Fibroblast of gingiva (primary cell): ENCODE data around the gene NPPB.

ENCODE experiments used
- DNase-seq: peaks from one replicate; pipeline ENCODE4 v3.0.0-alpha.2; 2011; ENCODE audit warnings: low read depth

The NPPB gene

DNA sequence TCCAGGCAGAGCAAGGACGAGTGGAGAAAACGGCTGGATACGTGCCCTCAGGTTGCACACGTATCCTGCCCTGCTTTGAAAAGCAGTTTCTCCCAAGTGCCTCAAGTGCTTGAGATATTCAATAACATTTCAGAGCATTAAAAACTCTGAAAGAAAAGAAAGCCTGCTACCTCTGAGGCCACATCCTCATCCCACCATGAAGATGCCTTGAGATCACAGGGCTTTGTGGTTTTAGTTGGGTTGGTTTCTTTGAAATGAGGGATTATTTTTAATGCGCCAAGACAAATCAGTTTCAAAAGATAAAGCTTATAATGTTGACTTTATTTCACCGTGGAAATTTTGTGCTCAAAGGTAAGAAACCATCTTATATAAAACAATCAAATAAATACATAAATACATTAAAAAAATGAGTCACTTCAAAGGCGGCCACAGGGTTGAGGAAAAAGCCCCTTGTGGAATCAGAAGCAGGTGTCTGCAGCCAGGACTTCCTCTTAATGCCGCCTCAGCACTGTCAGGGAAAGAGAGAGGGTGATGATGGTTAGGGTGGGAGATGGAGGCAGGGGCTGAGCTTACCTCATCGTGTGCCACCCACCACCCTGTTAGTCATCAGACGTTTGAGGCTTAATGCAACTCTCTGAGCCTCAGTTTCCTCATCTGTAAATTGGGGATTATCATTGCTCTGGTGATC lies 1.4 kb downstream of the NPPB start:
- no peak for DNase-seq

DNA sequence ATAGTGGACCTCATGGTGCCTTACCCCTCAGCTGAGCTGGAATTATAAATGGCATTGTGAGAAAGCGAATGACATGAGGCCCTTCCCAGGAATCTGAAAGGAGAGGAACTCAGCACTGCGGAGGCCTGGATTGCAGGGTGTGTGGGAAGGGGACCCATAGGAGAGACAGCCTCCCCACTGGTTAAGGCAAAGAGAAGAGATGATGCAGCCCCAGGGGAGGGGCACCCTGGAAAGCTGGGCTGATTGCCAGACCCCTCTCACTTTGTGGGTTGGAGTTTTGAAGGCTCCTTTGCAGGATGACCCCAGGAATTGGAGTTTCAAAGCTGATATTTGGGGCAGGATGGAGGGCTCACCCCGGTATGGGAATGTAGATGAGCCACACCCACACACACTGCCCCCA lies 2.0 kb downstream of the NPPB start:
- no peak for DNase-seq

GRCh38 chr1:11855430-11855829 lies 3.3 kb downstream of the NPPB start:
- DNase-seq, result no peak

DNA sequence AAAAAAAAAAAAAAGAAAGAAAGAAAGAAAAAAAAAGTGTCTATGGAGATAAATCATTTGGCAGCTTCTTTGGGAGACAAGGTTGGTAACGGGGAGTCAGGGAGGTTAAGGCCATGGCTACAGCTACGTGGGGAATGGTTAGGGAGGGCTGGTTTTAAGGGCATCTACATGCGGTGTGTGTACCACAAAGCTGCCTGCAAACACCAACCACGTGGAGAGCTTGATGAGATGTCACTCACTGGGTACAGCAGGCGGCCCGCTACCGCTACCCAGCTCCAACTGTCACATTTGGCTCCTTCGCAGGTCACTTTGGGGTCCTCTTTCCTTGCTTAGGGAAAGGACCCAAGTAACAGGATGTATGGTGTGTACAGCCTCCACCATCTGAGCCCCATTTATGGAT lies 4.2 kb downstream of the NPPB start:
- no peak for DNase-seq

DNA sequence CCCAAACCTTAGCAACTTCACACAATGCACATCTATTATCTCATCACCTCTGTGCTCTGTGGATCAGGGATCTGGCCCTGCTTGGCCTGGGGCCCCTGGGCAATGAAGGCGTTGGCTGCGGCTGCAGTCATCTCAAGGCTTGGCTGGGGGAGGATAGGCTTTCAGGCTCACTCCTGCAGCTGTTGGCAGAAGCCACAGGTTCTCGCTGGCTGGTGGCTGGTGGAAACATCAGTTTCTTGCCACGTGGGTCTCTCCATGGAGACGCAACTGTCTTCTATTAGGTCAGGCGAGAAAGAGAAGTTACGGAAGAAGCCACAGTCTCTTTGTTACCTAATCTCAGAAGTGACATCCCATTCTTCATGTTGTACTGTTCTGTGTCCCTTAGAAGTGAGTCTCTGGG lies 7.6 kb downstream of the NPPB start:
- peak; percentile 31 for DNase-seq

- DNase-seq, result no peak
Observed at GRCh38 chr1:11850156-11850555, 8.6 kb downstream of the NPPB start.

- no peak for DNase-seq
Observed at GRCh38 chr1:11848373-11848700, 10.4 kb downstream of the NPPB start.

- peak; percentile 19 for DNase-seq
Observed at GRCh38 chr1:11847667-11848372, 10.9 kb downstream of the NPPB start, which contains the start of gene NPPA. Gene NPPA (minus strand): TSS chr1:11847783. CDS start chr1:11847684, 99 bp downstream.

GRCh38 chr1:11845641-11846335 lies 13.0 kb downstream of the NPPB start:
- no peak for DNase-seq

DNA sequence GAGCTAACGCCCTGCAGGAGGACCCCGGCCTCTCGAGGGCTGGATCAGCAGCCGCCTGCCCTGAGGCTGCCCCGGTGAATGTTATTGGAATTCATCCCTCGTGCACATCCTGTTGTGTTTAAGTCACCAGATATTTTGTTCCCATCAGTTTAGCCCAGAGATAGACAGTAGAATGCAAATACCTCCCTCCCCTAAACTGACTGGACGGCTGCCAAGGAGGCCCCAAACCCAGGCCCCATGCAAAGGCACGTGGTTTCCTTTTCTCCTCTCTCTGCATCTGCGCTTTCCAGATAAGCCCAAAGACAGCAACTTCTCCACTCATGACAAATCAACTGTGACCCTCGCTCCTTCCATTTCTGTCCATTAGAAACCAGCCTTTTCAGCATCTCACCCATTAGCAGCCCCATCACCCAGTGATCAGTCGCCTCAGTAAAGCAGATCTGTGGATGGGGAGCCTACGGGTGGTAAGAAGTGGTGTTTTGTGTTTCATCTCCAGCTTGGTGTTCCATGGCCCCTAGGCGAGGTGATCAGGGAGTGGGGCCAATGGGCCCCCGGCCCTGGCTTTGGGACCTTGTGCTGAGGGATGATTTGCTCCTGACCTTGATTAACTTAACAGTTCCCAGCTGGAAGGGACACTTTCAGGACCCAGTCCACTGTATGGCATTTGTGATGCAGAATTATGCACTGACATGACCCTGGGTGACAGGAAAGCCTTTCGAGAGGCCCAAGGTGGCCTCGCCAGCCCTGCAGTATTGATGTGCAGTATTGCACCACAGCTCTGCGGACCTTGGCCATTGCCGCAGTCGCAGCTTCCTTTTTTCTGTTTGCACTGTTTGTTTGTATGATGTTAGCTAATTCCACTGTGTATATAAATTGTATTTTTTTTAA lies 16.3 kb downstream of the NPPB start:
- no peak for DNase-seq

DNA sequence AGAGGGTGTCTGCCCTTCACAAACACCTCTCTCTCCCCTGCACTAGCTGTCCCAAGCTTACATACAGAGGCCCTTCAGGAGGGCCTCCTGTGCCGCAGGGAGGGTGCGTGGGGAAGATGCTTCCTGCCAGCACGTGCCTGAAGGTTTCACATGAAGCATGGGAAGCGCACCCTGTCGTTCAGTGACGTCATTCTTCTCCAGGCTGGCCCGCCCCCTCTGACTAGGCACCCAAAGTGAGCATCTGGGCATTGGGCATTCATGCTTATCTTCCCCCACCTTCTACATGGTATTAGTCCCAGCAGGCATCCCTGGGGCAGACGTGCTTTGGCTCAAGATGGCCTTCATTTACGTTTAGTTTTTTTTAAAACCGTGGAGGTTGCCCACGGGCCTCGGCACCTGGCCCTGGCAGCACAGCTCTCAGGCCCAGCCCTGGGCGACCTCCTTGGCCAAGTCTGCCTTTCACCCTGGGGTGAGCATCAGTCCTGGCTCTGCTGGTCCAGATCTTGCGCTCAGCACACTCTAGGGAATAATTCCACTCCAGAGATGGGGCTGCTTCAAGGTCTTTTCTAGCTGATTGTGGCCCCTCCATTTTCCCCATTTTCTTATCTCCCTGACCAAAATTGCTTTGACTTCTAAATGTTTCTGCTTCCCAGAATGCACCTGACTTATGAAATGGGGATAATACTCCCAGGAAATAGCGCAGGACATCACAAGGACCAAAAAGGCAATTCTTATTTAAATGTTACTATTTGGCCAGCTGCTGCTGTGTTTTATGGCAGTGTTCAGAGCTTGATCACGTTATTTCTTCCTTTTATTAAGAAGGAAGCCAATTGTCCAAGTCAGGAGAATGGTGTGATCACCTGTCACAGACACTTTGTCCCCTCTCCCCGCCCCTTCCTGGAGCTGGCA lies 17.2 kb downstream of the NPPB start:
- DNase-seq, result no peak

DNA sequence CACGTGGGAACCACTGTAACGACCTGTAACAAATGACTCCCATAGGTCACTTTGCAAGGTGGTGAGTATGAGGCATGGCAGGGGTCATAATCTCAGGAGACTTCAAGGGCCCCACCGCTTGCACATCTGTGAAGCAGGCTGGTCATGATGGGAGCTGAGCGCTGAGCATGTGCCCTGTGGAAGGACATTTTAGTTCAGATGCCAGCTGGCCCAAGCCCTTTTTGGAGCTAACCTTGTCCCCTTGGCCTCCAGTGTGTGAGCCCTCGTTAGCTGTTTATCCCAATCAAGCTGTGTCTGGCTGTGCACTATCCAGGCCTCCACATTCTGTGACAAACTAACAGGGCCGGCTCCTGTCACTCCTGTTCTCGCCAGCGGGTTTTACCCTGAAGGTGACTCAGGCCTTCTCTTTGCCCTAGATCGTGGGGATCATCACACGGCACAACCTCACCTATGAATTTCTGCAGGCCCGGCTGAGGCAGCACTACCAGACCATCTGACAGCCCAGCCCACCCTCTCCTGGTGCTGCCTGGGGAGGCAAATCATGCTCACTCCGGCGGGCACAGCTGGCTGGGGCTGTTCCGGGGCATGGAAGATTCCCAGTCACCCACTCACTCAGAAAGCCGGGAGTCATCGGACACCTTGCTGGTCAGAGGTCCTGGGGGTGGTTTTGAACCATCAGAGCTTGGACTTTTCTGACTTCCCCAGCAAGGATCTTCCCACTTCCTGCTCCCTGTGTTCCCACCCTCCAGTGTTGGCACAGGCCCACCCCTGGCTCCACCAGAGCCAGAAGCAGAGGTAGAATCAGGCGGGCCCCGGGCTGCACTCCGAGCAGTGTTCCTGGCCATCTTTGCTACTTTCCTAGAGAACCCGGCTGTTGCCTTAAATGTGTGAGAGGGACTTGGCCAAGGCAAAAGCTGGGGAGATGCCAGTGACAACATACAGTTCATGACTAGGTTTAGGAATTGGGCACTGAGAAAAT lies 18.7 kb downstream of the NPPB start:
- no peak for DNase-seq

GRCh38 chr1:11838349-11839272 lies 20.1 kb downstream of the NPPB start:
- DNase-seq, result peak; percentile 39

DNA sequence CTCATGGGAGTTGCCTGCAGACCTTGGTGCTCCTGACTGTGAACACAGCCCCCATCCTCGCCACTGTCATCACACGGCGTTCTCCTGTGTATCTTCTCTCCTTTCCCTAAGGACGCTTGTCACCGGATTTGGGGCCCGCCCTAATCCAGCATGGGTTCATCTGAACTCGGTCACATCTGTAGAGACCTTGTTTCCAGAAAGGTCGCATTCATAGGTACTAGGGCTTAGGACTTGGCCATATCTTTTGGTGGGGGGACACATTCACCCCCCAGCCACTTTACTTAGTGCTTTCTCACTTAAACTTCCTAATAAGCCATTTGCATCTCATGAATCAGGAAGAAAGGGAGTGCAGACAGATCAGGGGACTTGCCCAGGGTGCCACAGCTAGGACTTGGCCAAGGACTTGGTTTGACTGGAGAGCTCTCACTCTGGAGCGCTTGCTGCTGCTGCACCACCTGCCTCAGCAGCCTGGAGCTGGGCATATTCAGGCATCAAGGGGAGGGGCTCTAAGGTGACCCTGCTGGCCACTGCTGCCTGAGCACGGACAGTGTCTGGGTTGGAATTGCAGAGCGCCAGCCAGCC lies 20.9 kb downstream of the NPPB start:
- DNase-seq, result no peak

- no peak for DNase-seq
Observed at GRCh38 chr1:11836955-11837766, 21.6 kb downstream of the NPPB start.

GRCh38 chr1:11835441-11836225 lies 23.1 kb downstream of the NPPB start:
- DNase-seq, result no peak

GRCh38 chr1:11833900-11834299 lies 24.8 kb downstream of the NPPB start:
- no peak for DNase-seq
